Measurements from ENCODE around the gene TMEM86A. TPM values are rescaled to one million over a fixed set of nuclear protein-coding genes. Genes with fewer than 3 reads are reported as not detected.

TMEM86A gene
- total RNA-seq, 2 donors from 2014 or later: 6.2 to 6.9 TPM

DNA sequence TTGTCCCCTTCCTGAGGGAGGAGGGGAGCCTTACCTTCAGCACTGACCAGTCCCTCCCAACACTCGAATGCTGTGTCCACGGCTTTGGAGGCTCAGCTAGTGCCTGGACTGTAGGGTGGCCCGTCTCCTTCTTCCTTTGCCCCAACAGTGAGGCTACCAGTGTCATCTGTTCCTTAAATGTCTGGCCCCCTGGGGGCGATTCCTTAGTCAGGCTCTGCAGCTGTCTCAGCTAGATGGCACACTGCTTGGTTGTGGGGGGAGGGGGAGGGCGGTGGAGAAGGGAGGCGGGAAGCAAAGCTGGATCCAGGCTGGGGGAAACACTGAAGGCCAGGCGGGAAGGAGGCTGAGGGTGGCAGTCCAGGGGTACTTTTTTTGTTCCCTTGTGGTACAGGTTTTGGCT is 27.5 kb downstream of the TMEM86A start, which contains the start of gene IGSF22:
IGSF22 (minus strand) TSS at position 149 of the 400 bp plus-strand sequence. CDS start 1,952 bp downstream, outside the sequence.
- Histone ChIP-seq H3K27me3 (ENCODE audit: control insufficient read depth, insufficient read depth, low read length, poor library complexity, severe bottlenecking) (no peaks in the 10 kb centered on the region), H3K4me1 (ENCODE audit: control insufficient read depth, insufficient read depth, low read length) (no peaks in the 10 kb centered on the region), H3K36me3 (ENCODE audit: control insufficient read depth, insufficient read depth, low read length) (no peaks in the 10 kb centered on the region), H3K4me3 (ENCODE audit: low read length) (no peak within 1 kb of the TSS), H3K9ac (ENCODE audit: extremely low read depth, low read length, poor library complexity, severe bottlenecking) (no peak within 1 kb of the TSS), H3K27ac (ENCODE audit: low read depth, low read length) (no peak within 1 kb of the TSS), H3K9me3 (ENCODE audit: control insufficient read depth, low read length) (no peaks in the 10 kb centered on the region)
- peaks cover 8% of the 10 kb centered on the region for H3K27me3 Mint-ChIP-seq (ENCODE audit: insufficient read depth)
- TF ChIP-seq, protein P1, sequence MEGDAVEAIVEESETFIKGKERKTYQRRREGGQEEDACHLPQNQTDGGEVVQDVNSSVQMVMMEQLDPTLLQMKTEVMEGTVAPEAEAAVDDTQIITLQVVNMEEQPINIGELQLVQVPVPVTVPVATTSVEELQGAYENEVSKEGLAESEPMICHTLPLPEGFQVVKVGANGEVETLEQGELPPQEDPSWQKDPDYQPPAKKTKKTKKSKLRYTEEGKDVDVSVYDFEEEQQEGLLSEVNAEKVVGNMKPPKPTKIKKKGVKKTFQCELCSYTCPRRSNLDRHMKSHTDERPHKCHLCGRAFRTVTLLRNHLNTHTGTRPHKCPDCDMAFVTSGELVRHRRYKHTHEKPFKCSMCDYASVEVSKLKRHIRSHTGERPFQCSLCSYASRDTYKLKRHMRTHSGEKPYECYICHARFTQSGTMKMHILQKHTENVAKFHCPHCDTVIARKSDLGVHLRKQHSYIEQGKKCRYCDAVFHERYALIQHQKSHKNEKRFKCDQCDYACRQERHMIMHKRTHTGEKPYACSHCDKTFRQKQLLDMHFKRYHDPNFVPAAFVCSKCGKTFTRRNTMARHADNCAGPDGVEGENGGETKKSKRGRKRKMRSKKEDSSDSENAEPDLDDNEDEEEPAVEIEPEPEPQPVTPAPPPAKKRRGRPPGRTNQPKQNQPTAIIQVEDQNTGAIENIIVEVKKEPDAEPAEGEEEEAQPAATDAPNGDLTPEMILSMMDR (conservative IDR thresholded peaks at IDR 0.05): peak; percentile 27
- 59 to 70% methylated on average over 2 to 7 of the region's 7 CpGs for WGBS, 2 experiments (ENCODE audit: insufficient coverage in 1 of 2, insufficient read length in 1 of 2)
- H3K4me1 Mint-ChIP-seq: peaks cover 13% of the 10 kb centered on the region
- no peak within 1 kb of the TSS for H3K4me3 Mint-ChIP-seq
- no peaks in the 10 kb centered on the region for H3K36me3 Mint-ChIP-seq (ENCODE audit: low read depth)
- peak; percentile 78 for DNase-seq
- no peak within 1 kb of the TSS for H3K27ac Mint-ChIP-seq
- H3K9me3 Mint-ChIP-seq: no peaks in the 10 kb centered on the region

GRCh38 chr11:18727479-18728236 is 29.1 kb downstream of the TMEM86A start:
- H3K9me3 Mint-ChIP-seq: no peaks in the 10 kb centered on the region
- Histone ChIP-seq H3K9ac (ENCODE audit: extremely low read depth, low read length, poor library complexity, severe bottlenecking) (no peak overlapping the region), H3K27me3 (ENCODE audit: control insufficient read depth, insufficient read depth, low read length, poor library complexity, severe bottlenecking) (no peaks in the 10 kb centered on the region), H3K4me3 (ENCODE audit: low read length) (no peak overlapping the region), H3K4me1 (ENCODE audit: control insufficient read depth, insufficient read depth, low read length) (no peaks in the 10 kb centered on the region), H3K36me3 (ENCODE audit: control insufficient read depth, insufficient read depth, low read length) (no peaks in the 10 kb centered on the region), H3K27ac (ENCODE audit: low read depth, low read length) (no peak overlapping the region), H3K9me3 (ENCODE audit: control insufficient read depth, low read length) (no peaks in the 10 kb centered on the region)
- peaks cover 13% of the 10 kb centered on the region for H3K4me1 Mint-ChIP-seq
- peaks cover 10% of the 10 kb centered on the region for H3K27me3 Mint-ChIP-seq (ENCODE audit: insufficient read depth)
- H3K4me3 Mint-ChIP-seq: no peak overlapping the region
- no peak overlapping the region for H3K27ac Mint-ChIP-seq
- TF ChIP-seq, protein P1 (conservative IDR thresholded peaks at IDR 0.05): peak; percentile 88
- WGBS, 2 experiments (ENCODE audit: insufficient coverage in 1 of 2, insufficient read length in 1 of 2): 60 to 64% methylated on average over 9 to 10 of the region's 10 CpGs
- no peaks in the 10 kb centered on the region for H3K36me3 Mint-ChIP-seq (ENCODE audit: low read depth)
- peak; percentile 93 for DNase-seq

DNA sequence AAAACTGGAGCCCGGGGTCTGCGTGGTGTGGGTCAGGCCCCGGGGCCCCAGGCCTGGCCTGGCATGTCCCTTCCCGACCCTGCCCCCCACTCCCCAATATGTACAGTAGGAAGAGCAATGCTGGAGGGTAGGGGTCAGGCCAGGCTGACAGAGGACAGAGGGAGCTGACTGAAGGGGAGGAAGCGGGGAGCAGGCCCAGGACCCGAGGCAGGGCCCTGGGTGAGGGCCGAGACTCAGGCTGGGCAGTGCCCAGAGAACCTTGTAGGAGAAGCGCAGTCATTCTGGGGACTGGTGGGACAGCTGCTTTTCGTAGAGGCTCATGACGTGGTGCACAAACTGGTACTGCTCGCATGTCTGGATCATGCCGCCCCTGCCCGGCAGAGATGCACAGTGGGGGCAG is 30.1 kb downstream of the TMEM86A start:
- no peak overlapping the region for H3K9ac ChIP-seq (ENCODE audit: extremely low read depth, low read length, poor library complexity, severe bottlenecking)
- H3K27ac Mint-ChIP-seq: no peak overlapping the region
- no peaks in the 10 kb centered on the region for H3K4me1 ChIP-seq (ENCODE audit: control insufficient read depth, insufficient read depth, low read length)
- no peaks in the 10 kb centered on the region for H3K36me3 ChIP-seq (ENCODE audit: control insufficient read depth, insufficient read depth, low read length)
- DNase-seq: no peak
- no peaks in the 10 kb centered on the region for H3K9me3 ChIP-seq (ENCODE audit: control insufficient read depth, low read length)
- no peak overlapping the region for H3K4me3 ChIP-seq (ENCODE audit: low read length)
- H3K9me3 Mint-ChIP-seq: no peaks in the 10 kb centered on the region
- H3K27me3 Mint-ChIP-seq (ENCODE audit: insufficient read depth): peaks cover 17% of the 10 kb centered on the region
- H3K4me1 Mint-ChIP-seq: peaks cover 13% of the 10 kb centered on the region
- TF ChIP-seq, protein P1 (conservative IDR thresholded peaks at IDR 0.05): no peak
- no peak overlapping the region for H3K27ac ChIP-seq (ENCODE audit: low read depth, low read length)
- H3K4me3 Mint-ChIP-seq: no peak overlapping the region
- no peaks in the 10 kb centered on the region for H3K36me3 Mint-ChIP-seq (ENCODE audit: low read depth)
- H3K27me3 ChIP-seq (ENCODE audit: control insufficient read depth, insufficient read depth, low read length, poor library complexity, severe bottlenecking): no peaks in the 10 kb centered on the region
- WGBS, 2 experiments (ENCODE audit: insufficient coverage in 1 of 2, insufficient read length in 1 of 2): 93 to 97% methylated on average over 11 to 13 of the region's 13 CpGs

Measured in endodermal cell (in vitro differentiated cells).